Loucy (cell line): ENCODE results near the gene ZDHHC14.

Experiments
- EZH2phosphoT487 ChIP-seq: fragments of 200-600 bp; IDR thresholded peaks from 2 replicates; pipeline ENCODE4 v1.6.1; 2018; ENCODE audit warnings: antibody characterized with exemption, mild to moderate bottlenecking, moderate library complexity, borderline replicate concordance
- TF ChIP-seq, protein P1 (sequence below): fragments of 200-600 bp; sonication (generic); conservative IDR thresholded peaks from 2 replicates; pipeline ENCODE4 v1.5.1; 2014; ENCODE audit warnings: mild to moderate bottlenecking, antibody characterized with exemption, low read length

GRCh38 chr6:157452096-157452495 lies 71.1 kb downstream of the ZDHHC14 start:
- TF ChIP-seq, protein P1, sequence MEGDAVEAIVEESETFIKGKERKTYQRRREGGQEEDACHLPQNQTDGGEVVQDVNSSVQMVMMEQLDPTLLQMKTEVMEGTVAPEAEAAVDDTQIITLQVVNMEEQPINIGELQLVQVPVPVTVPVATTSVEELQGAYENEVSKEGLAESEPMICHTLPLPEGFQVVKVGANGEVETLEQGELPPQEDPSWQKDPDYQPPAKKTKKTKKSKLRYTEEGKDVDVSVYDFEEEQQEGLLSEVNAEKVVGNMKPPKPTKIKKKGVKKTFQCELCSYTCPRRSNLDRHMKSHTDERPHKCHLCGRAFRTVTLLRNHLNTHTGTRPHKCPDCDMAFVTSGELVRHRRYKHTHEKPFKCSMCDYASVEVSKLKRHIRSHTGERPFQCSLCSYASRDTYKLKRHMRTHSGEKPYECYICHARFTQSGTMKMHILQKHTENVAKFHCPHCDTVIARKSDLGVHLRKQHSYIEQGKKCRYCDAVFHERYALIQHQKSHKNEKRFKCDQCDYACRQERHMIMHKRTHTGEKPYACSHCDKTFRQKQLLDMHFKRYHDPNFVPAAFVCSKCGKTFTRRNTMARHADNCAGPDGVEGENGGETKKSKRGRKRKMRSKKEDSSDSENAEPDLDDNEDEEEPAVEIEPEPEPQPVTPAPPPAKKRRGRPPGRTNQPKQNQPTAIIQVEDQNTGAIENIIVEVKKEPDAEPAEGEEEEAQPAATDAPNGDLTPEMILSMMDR, result no peak
- no peak for TF ChIP-seq EZH2phosphoT487
